Measurements from ENCODE around the gene WNK2. TPM values are rescaled to one million over a fixed set of nuclear protein-coding genes. Genes with fewer than 3 reads are reported as not detected.

WNK2 gene
- total RNA-seq, 1 experiment from 2014 or later: 69.4 TPM

DNA sequence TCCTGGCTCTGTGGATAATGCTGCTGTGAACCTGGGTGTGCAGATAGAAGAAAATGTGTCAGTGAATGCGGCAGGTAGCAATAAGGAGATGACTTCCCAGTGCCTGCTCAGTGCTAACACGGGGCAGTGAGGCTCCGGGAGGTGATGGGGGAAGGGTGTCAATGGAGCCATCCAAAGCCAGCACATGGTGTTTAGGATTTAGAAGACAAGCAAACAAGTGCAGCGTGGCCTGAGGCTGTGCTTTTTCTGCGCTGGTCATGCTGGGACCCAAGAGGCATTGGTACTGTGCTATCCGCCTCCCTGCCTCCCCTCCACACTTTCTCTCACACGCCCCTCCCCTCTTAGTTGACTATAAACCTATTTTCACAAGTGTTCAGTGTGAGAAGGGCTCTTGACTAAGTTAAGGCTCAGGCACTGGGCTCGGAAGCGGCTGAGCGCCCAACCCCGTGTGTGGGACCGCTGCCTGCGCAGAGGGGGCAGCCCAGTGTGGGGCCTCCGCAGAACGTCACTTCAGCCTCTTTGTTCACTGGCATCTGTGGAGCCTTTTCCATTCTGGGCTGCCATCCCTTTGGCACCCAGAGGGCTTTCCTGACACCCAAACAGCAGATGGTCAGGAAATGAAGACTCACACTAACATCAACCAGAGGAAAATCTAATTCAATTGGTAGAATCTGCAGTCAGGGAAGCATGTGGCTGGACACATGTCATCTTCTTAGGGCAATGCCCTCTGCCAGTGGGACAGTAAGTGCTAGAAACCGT lies 28.0 kb upstream of the WNK2 start:
- WGBS (ENCODE audit: extremely low coverage, insufficient read length, low lambda C conversion rate): no CpG with 5 or more reads among the region's 16 CpGs
- Histone ChIP-seq H3K9me3 (ENCODE audit: control insufficient read depth, low read depth, low read length) (no peaks in the 10 kb centered on the region), H3K56ac (ENCODE audit: insufficient read length, low read depth, low read length) (no peak overlapping the region), H4K20me1 (ENCODE audit: control insufficient read depth, insufficient read depth, insufficient read length) (no peaks in the 10 kb centered on the region), H3K9ac (ENCODE audit: extremely low read depth, insufficient read length, low read length) (no peak overlapping the region), H3K27me3 (ENCODE audit: insufficient read depth, low read length) (no peaks in the 10 kb centered on the region), H4K5ac (ENCODE audit: insufficient read length, low read depth, low read length) (no peak overlapping the region), H2BK12ac (ENCODE audit: insufficient read length, low read depth, low read length) (no peak overlapping the region), H3K4me1 (ENCODE audit: insufficient read depth, low read length) (no peaks in the 10 kb centered on the region), H3K4me2 (ENCODE audit: insufficient read depth, insufficient read length, low read length) (no peak overlapping the region), H3K79me1 (ENCODE audit: insufficient read depth, low read depth, low read length, poor library complexity, severe bottlenecking) (no peaks in the 10 kb centered on the region), H2BK20ac (ENCODE audit: low read depth, low read length, poor library complexity, severe bottlenecking) (no peak overlapping the region), H3T11ph (ENCODE audit: low read length) (no peak overlapping the region), H2BK5ac (ENCODE audit: insufficient read length, low read length) (no peak overlapping the region), H2BK15ac (ENCODE audit: low read depth, low read length) (no peak overlapping the region), H2AFZ (ENCODE audit: low read length) (no peak overlapping the region), H4K8ac (replicated peaks; ENCODE audit: insufficient read length, low read depth, low read length) (no peak overlapping the region), H3K14ac (ENCODE audit: insufficient read depth, low read length) (no peak overlapping the region), H3K4ac (ENCODE audit: low read depth, low read length) (no peak overlapping the region), H4K91ac (ENCODE audit: insufficient read length, low read depth, low read length) (no peak overlapping the region), H2AK5ac (ENCODE audit: insufficient read length, low read length) (no peak overlapping the region), H3K23me2 (ENCODE audit: insufficient read length, low read depth, low read length, poor library complexity, severe bottlenecking) (no peaks in the 10 kb centered on the region), H3K23ac (ENCODE audit: insufficient read length, low read depth, low read length) (no peak overlapping the region), H3K27ac (ENCODE audit: insufficient read length, low read depth, low read length) (no peak overlapping the region), H2BK120ac (ENCODE audit: low read depth, low read length, poor library complexity, severe bottlenecking) (no peak overlapping the region), H3K18ac (ENCODE audit: insufficient read length, low read depth, low read length) (no peak overlapping the region), H3K79me2 (ENCODE audit: insufficient read depth, low read length) (no peaks in the 10 kb centered on the region)
- no peaks in the 10 kb centered on the region for H3K36me3 Mint-ChIP-seq (ENCODE audit: insufficient read depth in 1 of 3, low read depth in 3 of 3)
- TF ChIP-seq, protein P1, sequence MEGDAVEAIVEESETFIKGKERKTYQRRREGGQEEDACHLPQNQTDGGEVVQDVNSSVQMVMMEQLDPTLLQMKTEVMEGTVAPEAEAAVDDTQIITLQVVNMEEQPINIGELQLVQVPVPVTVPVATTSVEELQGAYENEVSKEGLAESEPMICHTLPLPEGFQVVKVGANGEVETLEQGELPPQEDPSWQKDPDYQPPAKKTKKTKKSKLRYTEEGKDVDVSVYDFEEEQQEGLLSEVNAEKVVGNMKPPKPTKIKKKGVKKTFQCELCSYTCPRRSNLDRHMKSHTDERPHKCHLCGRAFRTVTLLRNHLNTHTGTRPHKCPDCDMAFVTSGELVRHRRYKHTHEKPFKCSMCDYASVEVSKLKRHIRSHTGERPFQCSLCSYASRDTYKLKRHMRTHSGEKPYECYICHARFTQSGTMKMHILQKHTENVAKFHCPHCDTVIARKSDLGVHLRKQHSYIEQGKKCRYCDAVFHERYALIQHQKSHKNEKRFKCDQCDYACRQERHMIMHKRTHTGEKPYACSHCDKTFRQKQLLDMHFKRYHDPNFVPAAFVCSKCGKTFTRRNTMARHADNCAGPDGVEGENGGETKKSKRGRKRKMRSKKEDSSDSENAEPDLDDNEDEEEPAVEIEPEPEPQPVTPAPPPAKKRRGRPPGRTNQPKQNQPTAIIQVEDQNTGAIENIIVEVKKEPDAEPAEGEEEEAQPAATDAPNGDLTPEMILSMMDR (conservative IDR thresholded peaks at IDR 0.05): no peak
- no peak overlapping the region for H3K27ac Mint-ChIP-seq
- H3K4me1 Mint-ChIP-seq: peaks cover 5 to 10% of the 10 kb centered on the region in 2 experiments
- no peak overlapping the region for H3K4me3 Mint-ChIP-seq
- no peak for DNase-seq
- peaks cover 2% of the 10 kb centered on the region; the same call in 1 of the 2 replicates for H3K27me3 Mint-ChIP-seq (ENCODE audit: low read depth)
- no peaks in the 10 kb centered on the region; a peak in 1 of 5 replicates for H3K9me3 Mint-ChIP-seq

Measured in H9 (cell line).